ENCODE data around the gene LILRA2.

DNA sequence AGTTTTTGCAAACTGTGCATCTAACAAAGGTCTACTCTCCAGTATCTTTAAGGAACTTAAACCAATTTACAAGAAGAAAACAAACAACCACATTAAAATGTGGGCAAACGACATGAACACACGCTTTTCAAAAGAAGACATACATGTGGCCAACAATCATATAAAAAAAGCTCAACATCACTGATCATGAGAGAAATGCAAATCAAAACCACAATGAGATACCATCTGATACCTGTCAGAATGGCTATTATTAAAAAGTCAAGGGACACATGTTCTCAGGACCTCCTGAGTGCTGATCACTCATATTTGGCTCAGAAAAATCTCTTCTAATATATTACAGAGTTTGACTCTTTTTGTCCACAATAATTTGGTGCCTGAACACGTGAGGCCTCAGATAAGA lies 42.5 kb downstream of the LILRA2 start:
- TF ChIP-seq CTCF (optimal IDR thresholded peaks at IDR 0.05 in 1 of 3, IDR thresholded peaks at IDR 0.05 in 1 of 3, conservative IDR thresholded peaks at IDR 0.05 in 1 of 3; ENCODE audit: extremely low read depth in 1 of 3, insufficient read depth in 2 of 3, low read length in 3 of 3) (no peak), EZH2 (IDR thresholded peaks at IDR 0.05; ENCODE audit: low read length) (no peak)
